ENCODE data around the gene CPA1.

CPA1 gene

GRCh38 chr7:130367088-130367755 lies 13.1 kb upstream of the CPA1 start:
- TF ChIP-seq USF1 (IDR thresholded peaks at IDR 0.05), result peak; percentile 57; the same call in 1 of the 2 replicates
- no peak for TF ChIP-seq RAD21 (IDR thresholded peaks at IDR 0.05; ENCODE audit: low read depth)

GRCh38 chr7:130367836-130368746 lies 12.2 kb upstream of the CPA1 start:
- no peak for TF ChIP-seq FOXM1 (IDR thresholded peaks at IDR 0.05; ENCODE audit: borderline replicate concordance, low read depth)

DNA sequence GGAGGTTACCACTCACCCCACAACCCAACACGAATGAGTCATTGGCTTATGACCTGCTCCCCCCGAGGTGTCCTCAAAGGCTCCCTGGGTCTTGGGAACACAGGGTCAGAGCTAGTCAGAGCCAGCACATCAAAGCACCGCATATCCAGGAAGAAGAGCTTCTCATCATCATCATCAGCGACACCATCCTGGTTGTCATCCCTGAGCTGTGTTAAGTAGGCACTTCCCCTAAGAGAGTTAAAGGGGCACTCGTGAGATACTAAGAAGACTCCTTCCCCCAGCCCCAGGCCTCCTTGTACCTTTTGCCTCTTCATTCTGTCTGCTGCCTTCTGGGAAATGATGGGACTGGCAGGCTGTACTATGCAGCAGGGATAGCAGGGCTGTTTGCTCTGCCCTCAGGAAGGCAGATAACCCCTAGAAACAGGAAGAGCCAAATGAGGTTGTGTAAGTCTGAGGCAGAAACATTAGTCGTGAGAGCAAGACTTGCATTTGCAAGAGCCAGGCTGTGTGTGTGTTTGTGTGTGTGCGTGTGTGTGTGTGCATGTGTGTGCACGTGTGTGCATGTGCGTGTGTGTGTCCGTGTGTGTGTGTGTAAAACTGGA lies 11.1 kb upstream of the CPA1 start:
- TF ChIP-seq TAF1 (IDR thresholded peaks at IDR 0.05; ENCODE audit: low read depth), result no peak
- TF ChIP-seq TEAD4 (IDR thresholded peaks at IDR 0.05), result no peak
- no peak for TF ChIP-seq USF1 (IDR thresholded peaks at IDR 0.05)
- TF ChIP-seq, protein P1, sequence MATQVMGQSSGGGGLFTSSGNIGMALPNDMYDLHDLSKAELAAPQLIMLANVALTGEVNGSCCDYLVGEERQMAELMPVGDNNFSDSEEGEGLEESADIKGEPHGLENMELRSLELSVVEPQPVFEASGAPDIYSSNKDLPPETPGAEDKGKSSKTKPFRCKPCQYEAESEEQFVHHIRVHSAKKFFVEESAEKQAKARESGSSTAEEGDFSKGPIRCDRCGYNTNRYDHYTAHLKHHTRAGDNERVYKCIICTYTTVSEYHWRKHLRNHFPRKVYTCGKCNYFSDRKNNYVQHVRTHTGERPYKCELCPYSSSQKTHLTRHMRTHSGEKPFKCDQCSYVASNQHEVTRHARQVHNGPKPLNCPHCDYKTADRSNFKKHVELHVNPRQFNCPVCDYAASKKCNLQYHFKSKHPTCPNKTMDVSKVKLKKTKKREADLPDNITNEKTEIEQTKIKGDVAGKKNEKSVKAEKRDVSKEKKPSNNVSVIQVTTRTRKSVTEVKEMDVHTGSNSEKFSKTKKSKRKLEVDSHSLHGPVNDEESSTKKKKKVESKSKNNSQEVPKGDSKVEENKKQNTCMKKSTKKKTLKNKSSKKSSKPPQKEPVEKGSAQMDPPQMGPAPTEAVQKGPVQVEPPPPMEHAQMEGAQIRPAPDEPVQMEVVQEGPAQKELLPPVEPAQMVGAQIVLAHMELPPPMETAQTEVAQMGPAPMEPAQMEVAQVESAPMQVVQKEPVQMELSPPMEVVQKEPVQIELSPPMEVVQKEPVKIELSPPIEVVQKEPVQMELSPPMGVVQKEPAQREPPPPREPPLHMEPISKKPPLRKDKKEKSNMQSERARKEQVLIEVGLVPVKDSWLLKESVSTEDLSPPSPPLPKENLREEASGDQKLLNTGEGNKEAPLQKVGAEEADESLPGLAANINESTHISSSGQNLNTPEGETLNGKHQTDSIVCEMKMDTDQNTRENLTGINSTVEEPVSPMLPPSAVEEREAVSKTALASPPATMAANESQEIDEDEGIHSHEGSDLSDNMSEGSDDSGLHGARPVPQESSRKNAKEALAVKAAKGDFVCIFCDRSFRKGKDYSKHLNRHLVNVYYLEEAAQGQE (IDR thresholded peaks at IDR 0.05; ENCODE audit: low read depth), result no peak
- TF ChIP-seq CEBPB (IDR thresholded peaks at IDR 0.05), result no peak
- TF ChIP-seq FOXM1 (IDR thresholded peaks at IDR 0.05; ENCODE audit: borderline replicate concordance, low read depth), result no peak
- TF ChIP-seq RAD21 (IDR thresholded peaks at IDR 0.05; ENCODE audit: low read depth), result no peak
- no peak for TF ChIP-seq ZBTB7A (IDR thresholded peaks at IDR 0.05; ENCODE audit: low read depth)
- TF ChIP-seq, protein P2, sequence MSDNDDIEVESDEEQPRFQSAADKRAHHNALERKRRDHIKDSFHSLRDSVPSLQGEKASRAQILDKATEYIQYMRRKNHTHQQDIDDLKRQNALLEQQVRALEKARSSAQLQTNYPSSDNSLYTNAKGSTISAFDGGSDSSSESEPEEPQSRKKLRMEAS (IDR thresholded peaks at IDR 0.05), result no peak
- TF ChIP-seq EGR1 (IDR thresholded peaks at IDR 0.05), result no peak
- no peak for TF ChIP-seq CREB1 (IDR thresholded peaks at IDR 0.05; ENCODE audit: low read depth)
- no peak for TF ChIP-seq TCF12 (IDR thresholded peaks at IDR 0.05; ENCODE audit: low read depth)
- TF ChIP-seq EP300 (IDR thresholded peaks at IDR 0.05; ENCODE audit: borderline replicate concordance), result no peak
- no peak for TF ChIP-seq YY1 (IDR thresholded peaks at IDR 0.05; ENCODE audit: low read depth)

GRCh38 chr7:130369831-130370550 lies 10.3 kb upstream of the CPA1 start:
- TF ChIP-seq NFIC (IDR thresholded peaks at IDR 0.05), result no peak
- TF ChIP-seq TAF1 (IDR thresholded peaks at IDR 0.05; ENCODE audit: low read depth), result no peak
- no peak for TF ChIP-seq USF1 (IDR thresholded peaks at IDR 0.05)
- TF ChIP-seq EP300 (IDR thresholded peaks at IDR 0.05; ENCODE audit: borderline replicate concordance), result no peak
- TF ChIP-seq, protein P2 (IDR thresholded peaks at IDR 0.05), result no peak

DNA sequence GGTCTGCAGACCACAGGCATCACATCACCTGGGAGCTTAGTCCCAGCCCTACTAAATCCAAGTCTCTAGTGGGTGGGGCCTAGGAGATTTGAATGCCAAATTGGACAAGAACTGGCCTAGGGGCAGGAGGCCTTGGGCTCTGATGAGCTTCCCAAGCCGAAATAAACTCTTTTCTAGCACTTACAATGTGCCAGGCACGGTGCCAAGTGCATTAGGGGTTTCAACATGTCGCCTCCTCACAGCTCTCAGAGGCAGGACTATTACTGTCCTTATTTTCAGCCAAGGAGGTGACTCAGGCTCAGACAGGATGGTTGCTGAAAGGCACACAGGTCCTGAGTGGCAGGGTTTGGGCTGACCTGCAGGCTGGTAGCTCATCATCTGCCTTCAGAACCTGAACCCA lies 9.2 kb upstream of the CPA1 start:
- TF ChIP-seq, protein P1 (IDR thresholded peaks at IDR 0.05; ENCODE audit: low read depth), result no peak
- TF ChIP-seq FOXM1 (IDR thresholded peaks at IDR 0.05; ENCODE audit: borderline replicate concordance, low read depth) (no peak), CREB1 (IDR thresholded peaks at IDR 0.05; ENCODE audit: low read depth) (no peak), TCF12 (IDR thresholded peaks at IDR 0.05; ENCODE audit: low read depth) (no peak), NFIC (IDR thresholded peaks at IDR 0.05) (no peak), CEBPB (IDR thresholded peaks at IDR 0.05) (no peak), ZBTB7A (IDR thresholded peaks at IDR 0.05; ENCODE audit: low read depth) (no peak), EP300 (IDR thresholded peaks at IDR 0.05; ENCODE audit: borderline replicate concordance) (no peak), RAD21 (IDR thresholded peaks at IDR 0.05; ENCODE audit: low read depth) (no peak), USF1 (IDR thresholded peaks at IDR 0.05) (no peak), TEAD4 (IDR thresholded peaks at IDR 0.05) (no peak), EGR1 (IDR thresholded peaks at IDR 0.05) (no peak), YY1 (IDR thresholded peaks at IDR 0.05; ENCODE audit: low read depth) (no peak), TAF1 (IDR thresholded peaks at IDR 0.05; ENCODE audit: low read depth) (no peak)
- TF ChIP-seq, protein P2 (IDR thresholded peaks at IDR 0.05), result no peak
